ENCODE results near the gene UHRF1.
"Not testable (repeated sequence)": the region's sequence is repeated elsewhere in the genome, so short reads cannot be mapped to it uniquely, and the experiment has no call there.

Gene UHRF1

DNA sequence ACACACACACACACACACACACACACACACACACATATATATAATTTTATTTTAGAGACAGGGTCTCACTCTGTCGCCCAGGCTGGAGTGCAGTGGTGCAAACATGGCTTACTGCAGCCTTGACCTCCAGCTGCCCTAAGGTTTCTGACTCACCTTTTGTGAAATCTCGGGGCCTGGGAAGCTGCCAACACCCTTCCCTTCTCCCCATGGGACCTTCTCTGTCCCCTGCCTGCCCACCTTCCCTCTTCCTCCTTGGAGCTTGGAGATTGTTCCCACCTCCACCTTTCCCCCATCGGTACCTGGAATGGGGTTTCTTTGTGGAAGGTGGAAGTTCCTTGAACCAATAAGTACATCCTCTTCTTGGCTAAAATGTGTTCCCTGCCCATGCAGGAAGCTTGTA lies 12.9 kb upstream of the UHRF1 start:
- H3K27ac ChIP-seq: no peak overlapping the region
- DNase-seq (ENCODE audit: low read depth, low spot score): no peak

DNA sequence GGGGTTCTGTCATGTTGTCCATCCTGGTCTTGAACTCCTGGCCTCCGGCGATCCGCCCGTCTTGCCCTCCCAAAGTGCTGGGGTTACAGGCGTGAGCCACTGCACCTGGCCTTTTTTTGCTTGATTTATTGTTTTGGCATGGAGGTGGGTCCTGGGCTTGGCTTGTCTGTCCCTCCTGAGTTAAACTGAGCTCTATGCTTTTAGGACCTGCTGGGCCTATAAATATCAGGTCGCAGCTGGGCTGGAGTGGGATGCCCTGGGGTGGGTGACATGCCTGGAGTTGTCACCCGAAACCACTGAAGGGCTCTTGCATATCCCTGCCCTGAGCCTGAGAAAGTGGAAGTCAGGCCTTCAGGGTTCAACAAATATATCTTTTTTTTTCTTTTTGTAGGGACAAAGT lies 12.2 kb upstream of the UHRF1 start:
- H3K27ac ChIP-seq: no peak overlapping the region
- DNase-seq (ENCODE audit: low read depth, low spot score): no peak

DNA sequence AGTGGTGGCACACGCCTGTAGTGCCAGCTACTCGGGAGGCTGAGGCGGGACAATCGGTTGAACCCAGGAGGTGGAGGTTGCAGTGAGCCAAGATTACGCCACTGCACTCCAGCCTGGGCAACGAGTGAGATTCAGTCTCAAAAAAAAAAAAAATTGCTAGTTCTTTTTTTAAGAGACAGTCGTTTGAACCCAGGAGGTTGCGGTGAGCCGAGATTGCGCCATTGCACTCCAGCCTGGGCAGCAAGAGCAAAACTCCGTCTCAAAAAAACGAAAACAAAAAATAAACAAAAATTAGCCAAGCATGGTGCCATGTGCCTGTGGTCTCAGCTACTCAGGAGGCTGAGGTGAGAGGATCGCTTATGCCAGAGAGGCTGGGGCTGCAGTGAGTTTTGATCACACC lies 8.4 kb upstream of the UHRF1 start:
- not testable (repeated sequence) for H3K27ac ChIP-seq; DNase-seq (ENCODE audit: low read depth, low spot score)

GRCh38 chr19:4902796-4903195 lies 6.5 kb upstream of the UHRF1 start, which contains the start of gene ARRDC5:
Gene ARRDC5, minus strand, starts transcription at chr19:4902896. Its CDS starts 71 bp downstream, at chr19:4902825.
- no peak for DNase-seq (ENCODE audit: low read depth, low spot score)
- H3K27ac ChIP-seq: no peak within 1 kb of the TSS

DNA sequence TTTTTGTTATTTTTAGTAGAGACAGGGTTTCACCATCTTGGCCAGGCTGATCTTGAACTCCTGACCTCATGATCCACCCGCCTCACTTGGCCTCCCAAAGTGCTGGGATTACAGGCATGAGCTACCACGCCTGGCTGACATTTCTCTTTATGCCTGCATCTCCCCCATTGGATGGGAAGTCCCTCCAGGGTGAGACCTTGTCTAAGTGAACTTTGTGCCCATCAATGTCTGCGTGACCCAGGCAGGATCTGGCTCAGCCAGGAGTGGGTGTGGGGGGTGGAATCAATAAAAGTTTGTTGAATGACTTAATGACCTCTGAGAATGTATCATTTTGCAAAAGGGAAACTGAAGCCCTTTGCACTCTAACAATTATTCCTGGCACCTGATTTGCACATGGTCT lies 4.8 kb upstream of the UHRF1 start:
- no peak for DNase-seq (ENCODE audit: low read depth, low spot score)
- no peak overlapping the region for H3K27ac ChIP-seq

- no peak overlapping the region for H3K27ac ChIP-seq
- no peak for DNase-seq (ENCODE audit: low read depth, low spot score)
Observed at GRCh38 chr19:4906963-4907362, 2.3 kb upstream of the UHRF1 start.

DNA sequence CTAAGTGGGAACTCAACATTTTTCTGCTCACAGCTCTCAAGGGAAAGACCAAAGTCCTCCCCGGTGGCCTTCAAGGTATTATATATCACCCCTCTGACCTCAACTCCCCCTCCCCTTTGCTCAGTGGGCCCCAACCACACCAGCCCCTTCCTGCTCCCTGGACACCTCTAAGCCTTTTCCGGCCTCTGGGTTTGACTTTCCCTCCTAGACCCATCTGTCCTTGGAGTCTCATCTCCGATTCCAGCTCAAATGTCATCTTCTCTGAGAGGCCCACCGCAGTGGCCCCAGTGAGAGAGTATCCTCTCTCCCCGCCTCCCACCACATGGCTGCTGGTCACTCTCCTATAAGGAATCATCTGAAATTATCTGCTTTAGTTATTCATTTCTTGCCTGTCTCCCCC lies 941 bp upstream of the UHRF1 start:
- H3K27ac ChIP-seq: no peak overlapping the region
- no peak for DNase-seq (ENCODE audit: low read depth, low spot score)

DNA sequence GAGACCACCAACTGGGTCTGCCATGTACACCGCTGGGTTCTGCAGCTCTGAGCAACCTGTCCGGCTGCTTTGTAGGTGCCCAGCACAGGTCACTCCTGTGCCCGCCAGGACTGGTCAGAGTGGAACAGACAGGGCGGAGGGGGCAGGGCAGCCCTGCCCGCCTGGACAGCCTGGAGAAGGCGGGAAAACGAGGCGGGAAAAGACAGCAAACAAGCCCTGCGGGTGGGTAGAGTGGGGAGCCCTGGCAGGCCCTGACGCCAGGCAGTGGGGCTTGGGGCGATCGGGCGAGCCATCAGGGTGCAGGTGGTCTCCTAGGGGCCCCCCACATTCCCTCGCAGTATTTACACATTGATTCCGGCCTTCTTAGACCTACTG lies 533 bp upstream of the UHRF1 start:
- no peak overlapping the region for H3K27ac ChIP-seq
- no peak for DNase-seq (ENCODE audit: low read depth, low spot score)

DNA sequence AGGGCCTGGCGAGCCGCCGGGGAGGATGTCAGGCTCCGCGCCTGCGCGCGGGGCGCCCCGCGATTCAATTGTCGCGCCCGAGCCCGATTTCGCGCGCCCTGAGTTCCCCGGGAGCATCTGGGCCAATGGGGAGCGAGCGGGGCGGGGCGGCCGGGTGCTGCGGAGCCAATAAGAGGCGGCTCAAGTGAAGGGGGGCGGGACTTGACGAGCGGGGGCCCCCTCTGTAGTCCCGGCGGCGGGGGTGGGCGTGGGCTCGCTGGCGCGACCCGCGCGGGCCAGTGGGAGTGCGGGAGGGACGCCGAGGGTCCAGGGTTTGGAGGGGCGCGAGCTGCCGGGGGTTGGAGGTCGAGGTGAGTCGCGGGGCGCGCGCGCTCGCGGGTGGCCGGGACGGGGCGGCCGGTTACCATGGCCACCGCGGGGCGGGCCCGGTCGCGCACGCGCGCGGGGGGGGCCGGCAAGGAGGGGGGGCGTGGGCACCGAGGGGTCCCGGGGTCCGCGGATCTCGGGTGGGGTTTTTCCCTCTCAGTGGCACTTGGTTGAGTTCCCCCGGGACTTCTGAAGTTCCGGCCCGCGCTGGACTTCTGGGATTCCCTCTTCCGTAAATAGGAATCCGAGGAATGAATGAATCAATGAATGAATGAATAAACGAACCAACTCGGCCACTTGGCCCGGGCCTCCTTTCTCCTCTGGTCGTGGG lies 744 bp downstream of the UHRF1 start:
- DNase-seq (ENCODE audit: low read depth, low spot score): peak; percentile 55
- peak overlapping the region; percentile 80 for H3K27ac ChIP-seq

DNA sequence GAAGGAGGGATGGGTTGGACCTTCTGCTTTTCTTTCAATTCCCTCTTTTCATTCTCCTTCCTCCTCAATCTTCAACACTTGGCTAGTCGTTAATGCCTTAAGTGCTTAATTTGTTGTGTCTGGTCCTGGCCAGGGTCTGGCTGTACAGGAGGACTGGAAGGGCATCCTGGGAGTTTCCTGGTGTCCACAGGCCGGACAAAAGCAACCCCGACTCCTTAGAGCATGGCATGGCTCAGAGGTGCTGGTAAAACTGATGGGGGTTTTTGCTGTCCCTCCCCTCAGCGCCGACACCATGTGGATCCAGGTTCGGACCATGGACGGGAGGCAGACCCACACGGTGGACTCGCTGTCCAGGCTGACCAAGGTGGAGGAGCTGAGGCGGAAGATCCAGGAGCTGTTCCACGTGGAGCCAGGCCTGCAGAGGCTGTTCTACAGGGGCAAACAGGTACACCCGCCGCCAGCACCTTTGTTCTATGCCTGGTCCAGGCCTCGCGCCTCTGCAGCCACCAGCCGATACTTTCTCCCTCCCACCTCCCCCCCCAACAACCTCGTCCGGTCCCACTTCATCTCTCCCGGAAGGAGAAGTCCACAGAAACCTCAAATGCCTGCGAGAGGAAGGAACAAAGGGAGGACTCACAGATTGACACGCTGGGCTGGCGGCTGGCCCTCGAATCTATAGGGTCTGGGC lies 1.4 kb downstream of the UHRF1 start:
- no peak for DNase-seq (ENCODE audit: low read depth, low spot score)
- peak overlapping the region; percentile 80 for H3K27ac ChIP-seq

- DNase-seq (ENCODE audit: low read depth, low spot score): no peak
- H3K27ac ChIP-seq: peak overlapping the region; percentile 80
Observed at GRCh38 chr19:4911314-4911713, 2.0 kb downstream of the UHRF1 start.

DNA sequence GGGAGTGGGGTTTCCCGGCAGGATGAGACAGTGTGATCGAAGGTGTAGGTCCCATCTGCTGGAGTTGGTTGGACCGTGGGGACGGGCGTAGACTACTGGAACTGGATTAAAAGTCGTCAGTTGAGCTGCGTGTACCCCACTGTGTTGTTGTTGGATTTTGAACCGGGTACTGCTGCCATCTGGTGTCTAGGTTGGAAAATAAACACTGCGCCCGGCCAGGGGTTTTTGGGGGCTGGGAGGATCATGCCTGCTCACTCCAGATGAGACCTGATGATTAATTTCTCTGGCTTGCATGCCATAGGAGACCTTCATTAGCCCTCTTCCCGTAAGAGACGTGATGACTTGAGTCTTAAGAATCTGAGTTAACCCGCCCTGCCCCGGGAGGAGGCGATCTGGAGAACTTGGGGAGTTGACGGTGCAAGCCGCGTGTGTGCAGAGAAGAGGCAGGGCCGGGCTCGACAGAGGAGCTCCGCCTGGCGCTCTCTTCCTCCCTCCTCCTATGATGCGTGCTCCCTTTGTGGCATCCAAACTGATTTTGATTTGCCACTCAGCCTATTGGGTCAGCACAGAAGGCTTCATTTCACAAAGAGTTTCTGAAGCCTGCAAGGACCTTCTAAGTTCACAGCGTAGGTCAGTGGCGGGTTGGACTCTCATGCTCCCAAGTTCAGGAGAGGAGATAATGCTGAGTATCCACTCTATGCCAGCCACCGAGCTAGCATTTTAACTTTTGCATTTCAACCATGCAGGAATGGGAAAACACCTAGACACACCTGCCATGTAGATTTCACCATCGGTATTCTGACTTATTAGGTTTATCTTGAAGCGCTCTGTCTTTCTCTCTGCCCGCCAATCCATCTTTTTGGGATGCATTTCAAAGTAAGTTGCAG lies 2.7 kb downstream of the UHRF1 start:
- DNase-seq (ENCODE audit: low read depth, low spot score): peak; percentile 99
- H3K27ac ChIP-seq: peak overlapping the region; percentile 80

DNA sequence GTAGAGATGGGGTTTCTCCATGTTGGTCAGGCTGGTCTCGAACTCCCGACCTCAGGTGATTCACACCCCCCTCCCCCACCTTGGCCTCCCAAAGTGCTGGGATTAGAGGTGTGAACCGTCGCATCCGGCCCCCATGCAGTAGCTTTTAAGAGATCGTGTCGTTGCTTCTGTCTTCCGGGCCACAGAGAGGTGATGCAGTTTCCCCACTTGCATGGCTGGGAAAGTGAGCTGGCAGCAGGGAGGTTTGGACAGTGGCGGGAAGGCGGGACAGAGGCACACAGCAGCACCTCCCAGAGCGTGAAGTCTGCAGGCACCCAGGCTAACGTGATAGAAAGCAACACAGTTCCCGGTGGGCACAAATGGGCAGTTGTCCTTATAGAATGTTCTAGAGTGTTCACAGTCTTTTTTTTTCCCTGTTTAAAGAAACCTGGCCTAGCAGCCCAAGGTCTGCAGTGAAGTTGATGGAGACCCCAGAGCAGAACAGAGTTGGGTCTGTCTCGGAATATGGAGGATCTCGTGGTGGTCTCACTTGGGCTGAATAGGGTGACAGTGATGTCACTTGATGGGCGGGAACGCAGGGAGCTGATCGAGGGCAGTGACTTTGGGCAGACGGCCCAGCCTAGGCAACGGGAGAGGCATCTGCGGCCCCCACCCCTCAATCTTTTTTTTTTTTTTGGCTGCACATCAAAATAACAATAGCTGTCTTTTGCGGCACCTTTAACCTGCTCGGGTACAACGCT lies 4.9 kb downstream of the UHRF1 start:
- peak overlapping the region; percentile 90 for H3K27ac ChIP-seq
- no peak for DNase-seq (ENCODE audit: low read depth, low spot score)

DNA sequence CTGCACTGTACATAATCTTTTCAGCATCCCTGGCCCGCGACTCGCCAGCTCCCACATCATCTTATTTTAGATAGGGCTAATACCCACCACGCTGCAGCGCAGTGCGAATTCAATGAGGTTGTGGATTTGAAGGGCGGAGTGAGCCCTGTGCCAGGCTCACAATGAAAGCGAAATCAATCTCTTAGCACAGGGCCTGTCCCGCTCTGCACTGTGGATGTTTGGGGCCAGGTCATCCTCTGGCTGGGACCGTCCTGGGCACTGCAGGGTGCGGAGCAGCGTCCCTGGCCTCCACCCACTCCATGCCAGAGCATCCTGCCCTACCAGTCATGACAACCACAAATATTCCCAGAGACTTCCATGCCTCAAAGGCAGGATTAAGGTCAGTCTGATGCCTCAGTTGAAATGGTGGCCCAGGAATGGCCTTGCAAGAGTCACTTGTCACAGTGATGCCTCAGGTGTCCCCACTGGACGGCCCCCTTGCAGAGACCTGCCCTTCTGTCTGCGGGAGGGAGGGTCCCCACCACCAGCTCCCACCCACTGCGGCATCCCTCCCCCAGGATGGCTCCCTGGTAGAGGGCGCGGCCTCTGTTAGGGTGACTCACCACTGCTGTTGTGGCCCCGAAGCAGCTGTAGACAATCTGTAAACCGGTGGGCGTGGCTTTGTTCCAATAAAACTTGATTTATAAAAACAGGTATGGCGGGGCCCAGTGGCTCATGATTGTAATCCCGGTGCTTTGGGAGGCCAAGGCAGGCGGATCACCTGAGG lies 5.6 kb downstream of the UHRF1 start:
- H3K27ac ChIP-seq: peak overlapping the region; percentile 90
- DNase-seq (ENCODE audit: low read depth, low spot score): peak; percentile 84

GRCh38 chr19:4916292-4917082 lies 7.2 kb downstream of the UHRF1 start:
- peak overlapping the region; percentile 90 for H3K27ac ChIP-seq
- no peak for DNase-seq (ENCODE audit: low read depth, low spot score)

GRCh38 chr19:4922530-4923275 lies 13.4 kb downstream of the UHRF1 start:
- no peak overlapping the region for H3K27ac ChIP-seq
- no peak for DNase-seq (ENCODE audit: low read depth, low spot score)

- no peak overlapping the region for H3K27ac ChIP-seq
- DNase-seq (ENCODE audit: low read depth, low spot score): no peak
Observed at GRCh38 chr19:4923276-4923747, 14.0 kb downstream of the UHRF1 start.

- DNase-seq (ENCODE audit: low read depth, low spot score): no peak
- H3K27ac ChIP-seq: no peak overlapping the region
Observed at GRCh38 chr19:4929186-4929585, 19.9 kb downstream of the UHRF1 start.
